ENCODE data around the gene CGRRF1.
A peak's percentile ranks its signal among the peaks of the same experiment; 100 is the strongest.

Gene CGRRF1

DNA sequence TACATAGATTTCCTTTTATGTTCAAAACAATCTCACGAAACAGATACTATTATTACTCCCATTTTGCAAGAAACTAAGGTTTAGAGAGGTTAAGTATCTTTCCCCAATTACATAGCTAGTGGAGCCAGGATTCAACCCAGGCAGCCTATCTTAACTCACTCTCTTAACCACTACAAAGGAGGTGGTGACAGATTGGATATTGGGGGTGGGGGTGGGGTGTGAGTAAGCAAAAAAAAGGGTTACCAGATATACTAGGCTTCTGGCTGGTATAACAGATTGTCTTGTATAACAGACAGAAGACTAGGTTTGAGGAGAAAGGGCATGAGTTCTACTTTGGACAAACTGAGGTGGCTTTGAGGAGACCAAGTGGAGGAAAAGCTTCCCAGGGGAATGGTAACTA, 23.0 kb upstream of the CGRRF1 start:
- Histone ChIP-seq H3K4me3 (ENCODE audit: low read depth in 1 of 2, low read length in 1 of 2) (no peak overlapping the region), H3K27me3 (no peaks in the 10 kb centered on the region), H3K9me3 (no peaks in the 10 kb centered on the region), H3K27ac (no peak overlapping the region), H3K36me3 (peaks cover 18% of the 10 kb centered on the region), H3K4me1 (ENCODE audit: control insufficient read depth in 1 of 2, insufficient read depth in 1 of 2, low read depth in 1 of 2, low read length in 1 of 2) (peaks cover 20 to 30% of the 10 kb centered on the region in 2 experiments)
- no peak for TF ChIP-seq CTCF (IDR thresholded peaks at IDR 0.05)

- peak overlapping the region; percentile 71 to 87 for H3K4me3 ChIP-seq (ENCODE audit: low read depth in 1 of 2, low read length in 1 of 2)
- peaks cover 7% of the 10 kb centered on the region for H3K36me3 ChIP-seq
- H3K27ac ChIP-seq = peak overlapping the region; percentile 92
- H3K27me3 ChIP-seq = no peaks in the 10 kb centered on the region
- no peaks in the 10 kb centered on the region for H3K9me3 ChIP-seq
- no peak for TF ChIP-seq CTCF (IDR thresholded peaks at IDR 0.05)
- peaks cover 20 to 30% of the 10 kb centered on the region in 2 experiments for H3K4me1 ChIP-seq (ENCODE audit: control insufficient read depth in 1 of 2, insufficient read depth in 1 of 2, low read depth in 1 of 2, low read length in 1 of 2)
These were observed 21.9 kb upstream of the CGRRF1 start for GRCh38 chr14:54487771-54488170.

GRCh38 chr14:54488318-54488645, 21.4 kb upstream of the CGRRF1 start:
- TF ChIP-seq CTCF (IDR thresholded peaks at IDR 0.05) = no peak
- H3K27ac ChIP-seq = peak overlapping the region; percentile 92
- no peaks in the 10 kb centered on the region for H3K27me3 ChIP-seq
- peaks cover 2% of the 10 kb centered on the region for H3K36me3 ChIP-seq
- H3K4me1 ChIP-seq (ENCODE audit: control insufficient read depth in 1 of 2, insufficient read depth in 1 of 2, low read depth in 1 of 2, low read length in 1 of 2) = peaks cover 20 to 30% of the 10 kb centered on the region in 2 experiments
- peak overlapping the region; percentile 71 to 87 for H3K4me3 ChIP-seq (ENCODE audit: low read depth in 1 of 2, low read length in 1 of 2)
- no peaks in the 10 kb centered on the region for H3K9me3 ChIP-seq

DNA sequence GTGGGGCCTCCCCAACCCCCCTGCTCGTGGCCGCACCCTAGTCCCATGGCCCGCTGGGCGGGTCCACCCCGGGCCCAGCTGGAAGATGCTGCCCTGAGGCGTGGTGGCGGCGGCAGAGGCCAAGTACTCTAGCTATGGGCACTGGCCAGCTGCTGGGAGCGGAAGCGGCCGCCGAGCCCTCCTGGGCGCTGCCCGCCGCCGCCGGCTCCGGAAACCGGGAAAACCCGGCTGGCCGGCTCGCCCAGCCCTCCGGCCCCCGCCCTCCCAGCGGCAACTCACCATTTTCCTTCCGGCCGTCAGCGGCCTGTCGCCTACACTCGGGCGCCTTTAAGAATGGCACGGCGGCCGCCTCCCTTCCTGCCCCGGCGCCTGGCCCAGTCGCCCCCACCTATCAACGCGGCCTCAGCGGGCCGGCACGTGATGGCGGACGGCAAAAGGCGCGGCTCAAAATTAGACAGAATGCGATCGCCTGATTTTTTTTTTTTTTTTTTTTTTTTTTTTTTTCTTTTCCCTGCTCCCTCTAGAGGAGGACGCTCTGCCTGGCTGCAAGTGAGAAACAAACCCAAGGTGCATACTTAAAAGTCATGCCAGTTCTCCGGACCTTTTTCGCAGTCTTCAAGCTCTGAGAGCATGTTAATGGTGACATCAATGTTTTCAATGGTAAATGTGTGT, 20.9 kb upstream of the CGRRF1 start, which contains the start of gene GMFB:
Gene GMFB (minus strand): TSS at position 335 of the 672 bp plus-strand sequence. CDS start 53 bp downstream, at position 282.
- H3K9me3 ChIP-seq = no peaks in the 10 kb centered on the region
- no peaks in the 10 kb centered on the region for H3K36me3 ChIP-seq
- no peak for TF ChIP-seq CTCF (IDR thresholded peaks at IDR 0.05)
- H3K27me3 ChIP-seq = no peaks in the 10 kb centered on the region
- peak within 1 kb of the TSS; percentile 71 to 87 for H3K4me3 ChIP-seq (ENCODE audit: low read depth in 1 of 2, low read length in 1 of 2)
- peak within 1 kb of the TSS; percentile 92 for H3K27ac ChIP-seq
- peaks cover 20 to 30% of the 10 kb centered on the region in 2 experiments for H3K4me1 ChIP-seq (ENCODE audit: control insufficient read depth in 1 of 2, insufficient read depth in 1 of 2, low read depth in 1 of 2, low read length in 1 of 2)

GRCh38 chr14:54489318-54489683, 20.4 kb upstream of the CGRRF1 start:
- no peak for TF ChIP-seq CTCF (IDR thresholded peaks at IDR 0.05)
- Histone ChIP-seq H3K9me3 (no peaks in the 10 kb centered on the region), H3K27me3 (no peaks in the 10 kb centered on the region), H3K4me3 (ENCODE audit: low read depth in 1 of 2, low read length in 1 of 2) (peak overlapping the region; percentile 71 to 87), H3K36me3 (no peaks in the 10 kb centered on the region), H3K27ac (peak overlapping the region; percentile 92), H3K4me1 (ENCODE audit: control insufficient read depth in 1 of 2, insufficient read depth in 1 of 2, low read depth in 1 of 2, low read length in 1 of 2) (peaks cover 20 to 30% of the 10 kb centered on the region in 2 experiments)
